Esophagus mucosa (tissue), 1 donor: ENCODE measurements around the gene GHRL. TPM values are rescaled to one million over a fixed set of nuclear protein-coding genes. Genes with fewer than 3 reads are reported as not detected.
A peak's percentile ranks its signal among the peaks of the same experiment; 100 is the strongest.
"Not testable (repeated sequence)": the region's sequence is repeated elsewhere in the genome, so short reads cannot be mapped to it uniquely, and the experiment has no call there.

ENCODE experiments used
- ATAC-seq: fragments of 200-7000 bp; cut with Tn5 transposase; one replicate; pipeline ENCODE4 v1.9.1; 2020
- total RNA-seq: library from RNA; stranded (reverse); gene quantifications from one replicate; pipeline ENCODE4 v1.2.4, GENCODE V29; 2023
- donor health status: DM: yes; HTN: yes; CAD: no.

Gene GHRL
- total RNA-seq, 1 donor from 2014 or later: 0.76 TPM

DNA sequence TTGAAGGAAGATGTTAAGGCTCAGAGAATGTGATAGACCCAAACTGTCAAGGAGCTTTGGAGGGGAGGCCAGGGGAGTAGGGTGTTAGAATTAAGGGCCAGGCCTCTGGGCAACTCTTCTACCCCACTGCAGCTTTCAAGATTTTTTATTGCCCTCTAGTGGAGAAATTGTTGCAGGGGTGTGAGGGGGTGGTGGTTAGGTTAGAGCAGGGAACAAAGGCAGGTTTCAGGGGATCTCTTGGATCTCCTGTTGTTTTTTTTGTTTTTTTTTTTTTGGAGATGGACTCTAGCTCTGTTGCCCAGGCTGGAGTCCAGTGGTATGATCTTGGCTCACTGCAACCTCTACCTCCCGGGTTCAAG, 29.6 kb upstream of the GHRL start:
- ATAC-seq: no peak

DNA sequence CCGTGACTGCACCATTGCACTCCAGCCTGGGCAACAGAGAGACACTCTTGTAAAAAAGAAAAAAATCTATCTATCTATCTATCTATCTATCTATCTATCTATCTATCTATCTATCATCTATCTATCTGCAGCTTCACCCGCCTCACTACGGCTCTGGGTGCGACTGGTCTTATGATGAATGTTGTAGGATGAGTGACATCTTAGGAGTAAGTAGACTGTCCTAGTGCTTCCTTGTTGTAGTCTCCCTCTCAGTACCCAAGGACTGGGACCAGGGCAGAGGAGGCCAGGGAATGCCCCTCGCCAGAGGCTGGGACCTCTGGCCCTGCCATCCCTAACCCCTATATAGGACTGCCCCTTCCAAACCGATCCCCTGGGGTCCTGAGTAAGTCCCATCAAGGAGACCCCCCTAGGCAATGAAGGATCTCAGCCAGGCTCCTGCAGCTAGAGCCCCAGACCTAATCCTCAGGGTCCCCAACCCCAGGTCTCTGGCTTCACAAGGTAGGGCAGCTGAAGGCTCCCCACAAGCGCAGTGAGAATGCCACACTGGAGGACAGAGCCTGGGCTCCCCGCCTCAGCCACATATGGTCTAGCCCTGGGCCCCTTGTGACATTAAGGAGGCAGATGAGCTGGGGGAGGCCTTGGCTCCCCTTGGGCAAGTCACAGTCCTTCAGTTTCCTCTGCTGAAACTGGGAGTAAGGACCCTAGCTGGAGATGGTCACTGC, 29.0 kb upstream of the GHRL start:
- no peak for ATAC-seq

GRCh38 chr3:10320320-10320677, 27.6 kb upstream of the GHRL start:
- peak; percentile 15 for ATAC-seq

GRCh38 chr3:10319804-10320203, 27.1 kb upstream of the GHRL start:
- ATAC-seq: no peak

DNA sequence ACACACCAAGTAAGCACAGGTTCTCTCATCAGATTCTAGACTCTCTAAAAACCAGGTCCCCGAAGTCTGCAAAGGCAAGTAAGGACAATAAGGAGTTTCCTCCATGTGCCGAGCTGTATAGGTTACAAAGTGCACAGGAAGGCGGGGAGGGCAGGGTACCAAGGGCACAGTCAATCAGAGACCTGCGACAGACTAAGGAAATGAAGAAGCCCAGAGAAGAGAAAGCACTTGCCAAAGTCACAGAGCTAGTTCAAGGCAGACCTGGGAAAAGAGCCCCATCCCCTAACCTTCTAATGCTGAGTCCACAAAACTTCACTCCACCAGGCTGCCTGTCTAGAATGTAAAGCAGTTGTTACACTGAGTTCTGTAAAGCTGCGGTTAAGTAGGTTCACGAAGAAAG, 26.5 kb upstream of the GHRL start:
- ATAC-seq: no peak

GRCh38 chr3:10317961-10318350, 25.2 kb upstream of the GHRL start:
- ATAC-seq: no peak

DNA sequence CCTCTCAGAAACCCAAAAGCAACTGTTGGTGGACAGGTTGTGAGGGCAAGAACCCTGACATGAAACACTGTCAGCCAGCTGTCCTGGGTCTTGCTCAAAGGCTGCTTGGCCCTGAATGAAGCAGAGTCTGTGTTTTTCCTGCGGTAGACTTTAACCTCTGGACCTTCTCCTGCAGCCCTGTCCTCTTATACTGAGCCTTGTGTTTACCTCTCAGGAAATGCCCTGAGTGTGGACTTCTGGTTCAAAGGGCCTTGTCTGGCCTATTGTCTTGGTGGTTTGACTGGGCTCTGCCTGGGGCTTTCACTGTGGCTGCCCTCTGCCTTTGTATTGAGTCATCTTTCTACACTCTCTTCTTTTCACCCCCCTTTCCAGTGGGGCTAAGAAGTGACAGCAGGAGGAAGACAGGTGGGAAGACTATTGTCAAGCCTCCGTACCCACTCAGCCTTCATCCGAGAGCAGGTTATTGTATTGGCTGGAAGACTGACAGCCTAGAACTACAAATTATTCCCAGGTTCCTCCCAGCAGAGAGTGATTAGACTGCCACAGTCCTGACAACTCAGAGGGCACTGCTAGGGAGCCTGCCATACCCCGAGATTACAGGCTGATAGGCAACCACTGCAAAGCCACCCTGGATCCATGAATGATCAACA, 24.7 kb upstream of the GHRL start:
- ATAC-seq: no peak

GRCh38 chr3:10315771-10316344, 23.1 kb upstream of the GHRL start:
- no peak for ATAC-seq

DNA sequence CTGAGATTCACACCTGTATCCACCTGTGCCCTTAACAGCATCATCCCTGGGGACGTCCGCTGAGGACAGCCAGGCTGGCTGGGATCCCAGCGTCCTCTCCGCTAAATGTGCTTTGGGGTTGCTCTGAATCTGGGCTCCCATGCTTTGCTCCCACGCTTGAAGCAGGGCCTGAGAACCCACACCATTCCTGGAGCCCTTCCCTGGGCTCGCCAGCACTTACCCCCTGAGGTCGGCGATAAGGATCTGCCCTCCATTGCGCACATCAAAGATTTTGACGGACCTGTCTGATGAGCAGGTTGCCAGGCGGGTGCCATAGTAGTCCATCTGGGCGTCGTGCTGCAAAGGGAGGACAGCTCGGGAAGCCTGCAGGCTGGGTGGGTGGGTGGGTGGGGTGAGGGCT, 22.4 kb upstream of the GHRL start:
- no peak for ATAC-seq

DNA sequence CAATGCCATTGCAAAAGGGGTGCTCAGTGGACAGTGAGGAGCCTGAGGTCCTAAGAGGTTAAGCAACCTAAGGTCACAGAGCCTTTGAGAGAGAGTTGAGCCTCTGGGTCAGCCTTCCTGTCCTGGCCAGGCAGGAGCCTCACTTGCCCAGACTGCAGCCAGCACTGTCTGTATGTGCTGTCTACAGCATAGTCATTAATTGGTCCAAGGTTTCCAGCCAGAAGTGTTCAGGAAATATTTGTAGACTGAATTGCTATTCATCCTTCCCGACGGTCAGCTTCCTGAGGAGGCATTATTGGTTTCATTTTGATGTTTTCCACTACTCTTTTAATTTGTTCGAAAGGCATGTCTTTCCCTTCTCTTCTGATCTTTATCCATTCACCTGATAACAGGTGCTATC, 20.1 kb upstream of the GHRL start:
- ATAC-seq: no peak

DNA sequence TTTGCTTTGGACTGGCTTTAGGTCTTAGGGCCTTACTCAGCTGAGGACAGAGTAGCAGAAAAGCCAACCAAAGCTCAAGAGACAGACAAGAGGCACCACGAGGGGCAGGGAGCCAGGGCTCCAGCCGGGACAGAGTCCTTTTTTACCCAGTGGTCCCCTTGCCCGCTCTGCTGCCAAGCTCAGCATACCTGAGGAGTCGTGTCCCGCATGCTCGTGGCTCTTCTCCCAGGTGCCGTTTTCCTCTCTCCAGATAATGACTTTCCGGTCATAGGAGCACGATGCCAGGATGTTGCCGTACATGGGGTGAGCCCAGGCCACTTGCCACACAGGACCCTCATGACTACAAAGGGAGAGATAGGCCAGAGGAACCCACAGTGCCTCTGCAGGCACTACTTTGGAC, 19.6 kb upstream of the GHRL start:
- no peak for ATAC-seq

DNA sequence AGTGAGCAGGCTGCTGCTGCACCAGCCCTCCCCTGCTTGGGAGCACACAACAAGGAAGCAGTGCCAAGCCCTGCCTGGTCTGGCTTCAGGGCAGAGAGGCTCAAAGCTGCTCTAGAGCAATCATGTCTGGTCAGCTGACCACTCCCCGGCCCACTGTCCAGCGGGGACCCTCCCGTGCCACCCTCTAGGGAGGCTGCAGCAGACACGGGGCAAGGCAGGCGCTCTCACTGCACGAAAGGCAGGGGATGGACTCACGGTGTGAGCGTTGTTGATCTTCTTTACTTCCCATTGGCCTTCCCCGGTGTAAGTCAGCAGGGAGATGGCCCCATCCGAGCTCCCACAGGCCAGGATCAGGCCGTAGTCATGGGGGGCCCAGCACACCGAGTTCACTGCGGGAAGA, 19.0 kb upstream of the GHRL start:
- no peak for ATAC-seq

DNA sequence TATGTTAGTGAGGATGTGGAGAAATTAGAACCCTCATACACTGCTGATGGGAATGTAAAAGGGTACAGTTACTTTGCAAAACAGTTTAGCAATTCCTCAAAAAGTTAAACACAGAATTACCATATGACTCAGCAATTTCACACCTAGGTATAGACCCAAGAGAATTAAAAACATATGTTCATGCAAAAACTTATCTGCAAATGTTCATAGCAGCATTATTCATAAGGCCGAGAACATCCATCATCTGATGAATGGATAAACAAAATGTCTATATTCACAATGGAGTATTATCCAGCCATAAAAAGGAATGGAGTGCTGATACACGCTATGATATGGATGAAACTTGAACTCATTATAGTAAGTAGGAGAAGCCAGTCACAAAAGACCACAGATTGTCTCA, 17.8 kb upstream of the GHRL start:
- ATAC-seq: no peak

DNA sequence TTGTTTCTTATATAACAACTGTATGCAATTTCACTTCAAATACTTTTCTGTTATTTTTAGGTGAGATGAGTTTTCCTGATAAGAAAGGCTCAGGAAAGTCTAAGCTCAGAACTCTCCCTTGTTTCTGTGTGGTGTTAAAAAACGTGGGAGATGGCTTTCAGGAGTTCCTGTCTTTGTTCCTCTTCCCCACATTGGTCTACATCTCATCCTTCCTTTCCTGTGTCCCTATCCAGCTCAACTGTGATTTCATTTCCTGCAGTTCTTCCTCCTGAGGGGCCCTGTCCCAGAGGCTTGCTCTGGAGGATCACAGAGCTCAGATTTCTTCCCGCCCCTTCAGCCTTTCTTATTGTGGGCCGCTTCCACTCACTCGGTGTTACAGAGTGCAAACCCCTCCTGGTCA, 17.0 kb upstream of the GHRL start:
- ATAC-seq: no peak

GRCh38 chr3:10308678-10309077, 15.9 kb upstream of the GHRL start:
- ATAC-seq: no peak

GRCh38 chr3:10306156-10306555, 13.4 kb upstream of the GHRL start:
- no peak for ATAC-seq

DNA sequence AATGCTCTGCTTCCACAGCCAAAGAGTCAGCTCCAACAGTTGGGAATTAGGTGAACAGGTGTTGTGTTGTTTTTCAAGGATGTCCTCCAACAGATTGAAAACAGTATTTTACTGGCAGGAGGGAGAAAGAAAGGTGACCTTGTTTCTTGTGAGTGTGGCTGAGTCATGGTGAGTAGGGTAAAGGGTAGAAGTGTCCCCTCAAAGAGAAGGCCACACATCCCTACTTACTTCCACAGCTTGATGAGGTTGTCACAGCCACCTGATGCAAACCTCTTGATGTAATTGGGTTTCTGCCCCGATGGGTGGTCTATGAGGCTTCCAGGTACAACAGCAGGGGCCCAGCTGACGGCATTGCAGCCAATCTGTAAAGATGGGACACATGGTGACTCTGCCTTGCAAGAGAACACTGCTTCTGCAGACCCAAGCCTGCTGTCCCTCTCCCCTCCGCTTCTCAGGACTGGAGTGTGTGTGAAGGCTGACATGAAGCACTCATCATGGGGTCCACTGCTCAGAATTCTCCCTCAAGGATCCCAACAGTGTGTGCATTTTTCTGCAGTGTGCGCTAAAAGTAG, 12.7 kb upstream of the GHRL start:
- peak; percentile 30 for ATAC-seq

GRCh38 chr3:10304905-10305304, 12.2 kb upstream of the GHRL start:
- no peak for ATAC-seq

DNA sequence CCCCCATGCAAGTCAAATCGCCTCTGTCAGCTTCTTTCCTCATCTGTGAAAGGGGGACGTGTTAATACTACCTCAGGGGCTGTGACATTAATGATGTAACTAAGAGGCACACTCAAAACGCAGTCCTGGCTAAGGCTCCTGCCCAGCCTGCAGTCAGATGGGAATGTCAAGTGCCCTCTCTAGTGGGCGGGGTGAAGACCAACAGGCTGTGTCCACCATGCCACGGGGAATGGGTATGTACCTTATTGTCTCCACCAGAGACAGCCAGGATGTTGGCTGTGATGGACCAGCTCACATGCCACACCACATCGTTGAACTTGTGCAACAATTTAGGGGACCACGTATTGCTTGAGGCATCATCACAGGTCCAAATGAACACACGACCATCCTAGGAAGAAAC, 11.0 kb upstream of the GHRL start:
- no peak for ATAC-seq

DNA sequence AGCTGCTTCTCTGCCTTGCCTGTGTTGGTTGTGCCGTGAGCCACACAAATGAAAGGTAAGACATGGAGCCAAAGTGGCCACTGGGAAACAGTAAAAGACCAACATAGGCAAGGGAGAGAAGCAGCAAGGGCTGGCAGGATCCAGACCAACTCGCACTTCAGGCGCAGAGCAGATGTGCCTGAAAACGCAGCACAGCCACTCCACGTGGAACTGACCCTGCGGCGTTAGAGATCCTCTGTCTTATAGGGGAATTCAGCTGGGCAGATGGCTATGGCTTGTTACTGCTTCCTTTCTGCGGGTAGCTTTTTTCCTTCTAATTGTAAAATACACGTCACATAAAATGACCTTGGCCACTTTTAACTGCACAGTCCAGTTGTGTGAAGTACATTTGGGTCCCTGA, 10.4 kb upstream of the GHRL start:
- ATAC-seq: no peak

DNA sequence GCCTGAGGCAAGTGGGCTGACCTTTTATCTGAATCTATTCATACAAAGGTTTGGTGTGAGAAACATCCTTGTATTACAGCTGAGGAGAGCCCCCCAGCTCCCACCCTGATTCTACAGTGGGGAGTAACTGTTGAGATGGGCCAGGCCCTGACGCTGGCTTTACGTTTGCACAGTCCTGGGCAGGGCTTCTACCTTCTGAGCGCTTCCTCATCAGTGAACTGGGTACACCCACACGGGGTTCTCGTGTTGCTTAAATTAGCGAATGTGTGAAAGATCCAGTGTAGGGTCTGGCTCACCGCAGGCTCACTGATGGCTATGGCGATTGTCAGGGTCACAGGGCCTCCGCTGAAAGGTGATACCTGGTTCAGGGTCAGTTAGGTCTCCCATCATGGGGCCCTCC, 7.3 kb upstream of the GHRL start:
- no peak for ATAC-seq

DNA sequence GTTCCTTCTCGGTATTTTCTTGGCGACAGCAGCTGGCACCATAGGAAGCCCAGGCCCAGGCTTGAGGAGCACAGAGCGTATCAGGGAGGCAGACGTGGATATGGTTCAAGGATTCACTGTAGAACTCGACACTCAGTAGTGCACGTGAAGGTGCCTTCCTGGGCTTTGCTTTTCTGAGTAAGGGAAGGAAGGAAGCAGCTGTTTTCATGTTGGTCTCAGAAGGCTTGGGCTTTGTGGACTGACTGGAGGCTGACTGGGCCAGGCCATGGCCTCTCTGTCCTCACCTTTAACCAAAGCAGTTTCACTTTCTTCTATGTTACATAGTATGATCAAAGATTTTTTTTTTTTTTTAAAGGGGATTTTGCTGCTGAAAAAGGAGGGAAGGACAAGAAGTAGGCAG, 6.9 kb upstream of the GHRL start:
- ATAC-seq: no peak

- no peak for ATAC-seq
Observed at GRCh38 chr3:10299175-10299574, 6.4 kb upstream of the GHRL start.

DNA sequence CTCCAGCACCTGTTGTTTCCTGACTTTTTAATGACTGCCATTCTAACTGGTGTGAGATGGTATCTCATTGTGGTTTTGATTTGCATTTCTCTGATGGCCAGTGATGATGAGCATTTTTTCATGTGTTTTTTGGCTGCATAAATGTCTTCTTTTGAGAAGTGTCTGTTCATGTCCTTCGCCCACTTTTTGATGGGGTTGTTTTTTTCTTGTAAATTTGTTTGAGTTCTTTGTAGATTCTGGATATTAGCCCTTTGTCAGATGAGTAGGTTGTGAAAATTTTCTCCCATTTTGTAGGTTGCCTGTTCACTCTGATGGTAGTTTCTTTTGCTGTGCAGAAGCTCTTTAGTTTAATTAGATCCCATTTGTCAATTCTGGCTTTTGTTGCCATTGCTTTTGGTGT, 5.3 kb upstream of the GHRL start:
- ATAC-seq: not testable (repeated sequence)
